GM21367 (cell line): ENCODE results near the gene SLC25A25.
"Not testable (repeated sequence)": the region's sequence is repeated elsewhere in the genome, so short reads cannot be mapped to it uniquely, and the experiment has no call there.

ENCODE experiments used
- ATAC-seq: cut with Tn5 transposase; IDR thresholded peaks from one replicate; pipeline ENCODE4 v1.9.1; 2021; ENCODE audit not compliant: unreplicated experiment

Gene SLC25A25

GRCh38 chr9:128108269-128109049 is 40.4 kb downstream of the SLC25A25 start:
- ATAC-seq: no peak

GRCh38 chr9:128109050-128109709 is 41.1 kb downstream of the SLC25A25 start:
- ATAC-seq: no peak

- not testable (repeated sequence) for ATAC-seq
Observed at GRCh38 chr9:128111726-128112125, 43.7 kb downstream of the SLC25A25 start.

- ATAC-seq: no peak
Observed at GRCh38 chr9:128113526-128114325, 45.7 kb downstream of the SLC25A25 start.

GRCh38 chr9:128114326-128115186 is 46.5 kb downstream of the SLC25A25 start:
- ATAC-seq: no peak

- ATAC-seq: no peak
Observed at GRCh38 chr9:128115187-128116103, 47.4 kb downstream of the SLC25A25 start.

- ATAC-seq: no peak
Observed at GRCh38 chr9:128116104-128117083, 48.4 kb downstream of the SLC25A25 start.

GRCh38 chr9:128117613-128118471 is 49.8 kb downstream of the SLC25A25 start:
- ATAC-seq: no peak

- ATAC-seq: no peak
Observed at GRCh38 chr9:128118472-128118857, 50.4 kb downstream of the SLC25A25 start.

- no peak for ATAC-seq
Observed at GRCh38 chr9:128118971-128119665, 51.1 kb downstream of the SLC25A25 start.

- ATAC-seq: no peak
Observed at GRCh38 chr9:128120061-128120740, 52.2 kb downstream of the SLC25A25 start.

- ATAC-seq: no peak
Observed at GRCh38 chr9:128120741-128121465, 52.9 kb downstream of the SLC25A25 start.

GRCh38 chr9:128121466-128121810 is 53.4 kb downstream of the SLC25A25 start:
- no peak for ATAC-seq

- ATAC-seq: no peak
Observed at GRCh38 chr9:128121924-128122808, 54.1 kb downstream of the SLC25A25 start.

GRCh38 chr9:128122809-128123175 is 54.8 kb downstream of the SLC25A25 start:
- no peak for ATAC-seq
